Astrocyte of the spinal cord (primary cell): ENCODE results near the gene DYNC2I2.

Source experiments
- DNase-seq: peaks from one replicate; pipeline ENCODE4 v3.0.0; 2011; ENCODE audit warnings: low read depth, low spot score
- H3K4me3 ChIP-seq: 2 replicates; pipeline ENCODE4 v1.5.1; 2011; ENCODE audit warnings: low read depth, mild to moderate bottlenecking, low read length, moderate library complexity
- in situ Hi-C: cut with HindIII; loops from 2 replicates; pipeline ENCODE4 v1.10.0; 2017; ENCODE audit warnings: low sequenced_read_pairs
- TF ChIP-seq, protein P1 (sequence below): IDR thresholded peaks from 2 replicates; pipeline ENCODE4 v1.5.1; 2012; ENCODE audit warnings: low read depth, mild to moderate bottlenecking, low read length, inconsistent platforms

Gene DYNC2I2

DNA sequence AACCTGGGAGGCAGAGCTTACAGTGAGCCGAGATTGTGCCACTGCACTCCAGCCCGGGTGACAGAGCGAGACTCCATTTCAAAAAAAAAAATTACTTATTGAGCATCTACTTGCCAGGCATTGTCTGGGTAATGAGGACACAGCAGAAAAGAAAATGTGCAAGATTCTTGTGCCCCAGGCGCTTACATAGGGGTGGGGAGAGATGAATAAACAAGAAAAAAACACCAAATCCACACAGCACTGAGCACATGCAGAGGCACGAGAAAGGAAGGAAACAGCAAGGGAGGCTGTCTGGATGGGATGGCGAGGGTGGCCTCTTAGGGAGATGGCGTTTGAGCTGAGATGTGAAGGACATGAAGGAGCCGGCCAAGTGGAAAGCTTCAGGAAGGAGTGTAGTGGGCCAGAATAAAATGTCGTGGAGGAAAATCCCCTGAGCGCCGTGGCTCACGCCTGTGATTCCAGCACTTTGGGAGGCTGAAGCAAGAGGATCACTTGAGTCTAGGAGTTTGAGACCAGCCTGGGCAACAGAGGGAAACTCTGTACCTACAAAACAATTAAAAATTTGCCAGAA lies 13.9 kb downstream of the DYNC2I2 start:
- in situ Hi-C loops = no loop called here
- DNase-seq = no peak
- TF ChIP-seq, protein P1, sequence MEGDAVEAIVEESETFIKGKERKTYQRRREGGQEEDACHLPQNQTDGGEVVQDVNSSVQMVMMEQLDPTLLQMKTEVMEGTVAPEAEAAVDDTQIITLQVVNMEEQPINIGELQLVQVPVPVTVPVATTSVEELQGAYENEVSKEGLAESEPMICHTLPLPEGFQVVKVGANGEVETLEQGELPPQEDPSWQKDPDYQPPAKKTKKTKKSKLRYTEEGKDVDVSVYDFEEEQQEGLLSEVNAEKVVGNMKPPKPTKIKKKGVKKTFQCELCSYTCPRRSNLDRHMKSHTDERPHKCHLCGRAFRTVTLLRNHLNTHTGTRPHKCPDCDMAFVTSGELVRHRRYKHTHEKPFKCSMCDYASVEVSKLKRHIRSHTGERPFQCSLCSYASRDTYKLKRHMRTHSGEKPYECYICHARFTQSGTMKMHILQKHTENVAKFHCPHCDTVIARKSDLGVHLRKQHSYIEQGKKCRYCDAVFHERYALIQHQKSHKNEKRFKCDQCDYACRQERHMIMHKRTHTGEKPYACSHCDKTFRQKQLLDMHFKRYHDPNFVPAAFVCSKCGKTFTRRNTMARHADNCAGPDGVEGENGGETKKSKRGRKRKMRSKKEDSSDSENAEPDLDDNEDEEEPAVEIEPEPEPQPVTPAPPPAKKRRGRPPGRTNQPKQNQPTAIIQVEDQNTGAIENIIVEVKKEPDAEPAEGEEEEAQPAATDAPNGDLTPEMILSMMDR = no peak
- H3K4me3 ChIP-seq = no peak overlapping the region

DNA sequence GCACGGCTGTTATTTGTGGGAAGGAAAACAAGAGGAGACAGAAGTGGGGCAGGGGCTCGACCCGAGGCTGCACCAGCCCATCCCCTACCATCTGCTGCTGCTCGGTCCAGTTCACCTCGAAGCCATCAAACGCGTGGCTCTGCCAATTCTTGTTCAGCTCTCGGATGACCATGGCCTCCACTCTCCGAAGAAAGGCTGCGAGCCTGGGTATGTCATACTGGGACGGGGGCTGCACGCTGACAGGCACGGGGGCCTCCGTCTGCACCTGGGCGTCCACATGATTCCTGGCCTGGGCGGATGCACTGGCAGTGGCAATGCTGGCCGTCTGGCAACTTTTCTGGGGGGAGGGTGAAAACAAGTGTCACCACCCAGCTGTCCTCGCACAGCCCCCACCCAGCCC lies 16.0 kb downstream of the DYNC2I2 start:
- TF ChIP-seq, protein P1 = no peak
- in situ Hi-C loops = no loop called here
- DNase-seq = no peak
- H3K4me3 ChIP-seq = no peak overlapping the region

DNA sequence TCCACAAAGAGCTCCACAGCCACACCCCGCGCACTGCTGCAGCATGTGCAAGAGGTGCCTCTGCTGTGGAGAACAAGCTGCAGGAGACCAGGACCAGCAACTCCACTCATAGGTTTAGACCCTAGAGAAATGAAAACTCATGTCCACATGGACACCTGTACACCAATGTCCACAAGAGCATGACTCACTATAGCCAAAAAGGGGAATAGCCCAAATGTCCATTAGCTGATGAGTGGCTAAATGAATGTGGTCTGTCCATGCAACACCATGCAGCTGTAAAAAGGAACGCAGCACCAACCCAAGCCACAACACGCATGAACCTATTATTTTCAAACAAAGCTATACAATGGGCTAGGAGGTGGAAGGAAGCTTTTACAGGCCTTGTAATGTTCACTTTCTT lies 18.1 kb downstream of the DYNC2I2 start:
- in situ Hi-C loops = no loop called here
- TF ChIP-seq, protein P1 = no peak
- H3K4me3 ChIP-seq = no peak overlapping the region
- no peak for DNase-seq

DNA sequence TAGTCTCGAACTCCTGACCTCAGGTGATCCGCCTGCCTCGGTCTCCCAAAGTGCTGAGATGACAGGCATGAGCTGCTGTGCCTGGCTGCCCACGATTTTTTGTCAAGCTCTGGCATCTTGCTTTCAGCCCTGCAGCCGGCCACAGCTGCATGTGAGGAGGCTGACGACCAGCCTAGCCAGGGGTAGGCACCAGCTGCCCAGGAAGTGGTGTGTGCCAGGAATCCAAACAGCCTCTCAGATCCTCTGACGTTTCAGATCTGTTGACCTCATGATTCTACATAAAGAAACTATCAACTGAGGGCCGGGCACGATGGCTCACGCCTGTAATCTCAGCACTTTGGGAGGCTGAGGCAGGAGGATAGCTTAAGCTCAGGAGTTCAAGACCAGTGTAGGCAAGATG lies 19.0 kb downstream of the DYNC2I2 start:
- TF ChIP-seq, protein P1 = no peak
- no peak overlapping the region for H3K4me3 ChIP-seq
- DNase-seq = peak; percentile 26
- in situ Hi-C loops = no loop called here

DNA sequence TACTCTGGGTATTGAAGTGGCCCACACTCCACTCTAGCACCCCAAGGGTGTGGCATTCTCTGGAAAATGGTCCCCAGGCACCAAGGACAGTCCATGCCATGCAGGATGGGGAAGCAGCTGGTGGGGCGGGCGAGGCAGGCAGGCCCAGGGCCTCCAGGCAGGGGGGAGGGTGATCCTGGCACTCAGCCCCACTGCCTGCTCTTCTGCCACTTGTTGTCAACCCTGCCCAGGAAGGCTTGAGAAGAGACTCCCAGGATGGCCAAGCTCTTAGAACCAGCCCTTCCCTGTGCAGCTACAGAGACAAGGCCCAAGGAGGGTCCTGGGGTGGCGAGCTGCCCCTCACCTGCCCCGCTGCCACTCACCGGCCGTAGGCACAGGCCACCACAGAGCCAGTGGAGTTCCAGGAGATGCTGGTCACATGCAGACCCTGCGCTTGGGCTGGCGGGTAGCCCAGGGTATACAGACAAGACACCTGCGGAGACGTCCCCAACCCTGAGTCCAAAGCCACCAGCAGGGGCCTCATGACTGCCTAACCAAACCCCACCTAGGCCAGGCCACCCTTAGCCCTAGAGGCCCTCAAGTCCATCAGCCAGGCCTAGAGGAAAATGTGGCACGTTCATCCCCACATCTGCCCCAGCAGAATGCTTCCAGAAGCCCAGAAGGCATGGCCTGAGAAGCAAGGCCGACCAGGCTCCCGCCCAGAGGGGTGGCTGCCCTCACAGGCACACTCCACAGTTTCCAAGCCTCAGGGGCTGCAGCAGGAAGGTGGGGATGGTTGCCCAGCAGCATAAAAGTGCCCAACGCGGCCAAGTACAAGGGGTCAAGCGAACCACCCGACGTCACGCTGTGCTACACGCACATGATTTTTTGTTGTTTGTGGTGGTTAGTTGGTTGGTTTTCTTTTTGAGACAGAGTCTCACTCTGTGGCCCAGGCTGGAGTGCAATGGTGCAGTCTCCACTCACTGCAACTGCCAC lies 19.8 kb downstream of the DYNC2I2 start:
- DNase-seq = no peak
- TF ChIP-seq, protein P1 = no peak
- in situ Hi-C loops = no loop called here
- no peak overlapping the region for H3K4me3 ChIP-seq

- no peak for DNase-seq
- TF ChIP-seq, protein P1 = peak; percentile 35
- in situ Hi-C loops = no loop called here
- no peak overlapping the region for H3K4me3 ChIP-seq
Measured at GRCh38 chr9:128636024-128636390, 20.6 kb downstream of the DYNC2I2 start.
